H1 (cell line): ENCODE data around the gene CRTC2. TPM values are rescaled to one million over a fixed set of nuclear protein-coding genes. Genes with fewer than 3 reads are reported as not detected.

Experiments used
- CTCF ChIA-PET: fragments of 300-600 bp; sonication (Branson Sonifier 250); formaldehyde crosslinking; loops from one replicate; lab custom pipeline; 2021; ENCODE audit not compliant: partially characterized antibody; lab: Charles Lee
- POLR2A ChIA-PET: fragments of 300-600 bp; sonication (Branson Sonifier 250); formaldehyde crosslinking; loops from one replicate; lab custom pipeline; 2021; ENCODE audit warnings: inconsistent platforms; ENCODE audit not compliant: partially characterized antibody; lab: Charles Lee
- DNase-seq, 2 experiments: peaks; one replicate each; pipeline versions ENCODE4 v3.0.0 to v3.0.0-alpha.2; 2010 to 2022; ENCODE audit warnings: low spot score in 2 of 2, low read depth in 1 of 2, mixed read lengths in 1 of 2
- FAIRE-seq: peaks from 2 replicates; lab custom pipeline; 2011; peaks lifted over from hg19 to GRCh38; lab: Jason Lieb, UNC
- H2AFZ ChIP-seq: 2 replicates; pipeline ENCODE4 v1.8.1; 2012; ENCODE audit warnings: low read length, inconsistent platforms
- H2AK5ac ChIP-seq: 2 replicates; pipeline ENCODE4 v1.6.1; 2013; ENCODE audit warnings: low read depth, low read length
- H2BK120ac ChIP-seq: replicated peaks from 2 replicates; pipeline ENCODE3; 2013; ENCODE audit warnings: low read depth, low read length, inconsistent platforms
- H2BK12ac ChIP-seq: 2 replicates; pipeline ENCODE4 v1.6.1; 2013; ENCODE audit warnings: low read depth, low read length
- H2BK15ac ChIP-seq: 2 replicates; pipeline ENCODE4 v1.6.1; 2013; ENCODE audit warnings: low read length
- H2BK20ac ChIP-seq: 2 replicates; pipeline ENCODE4 v1.6.1; 2013; ENCODE audit warnings: low read length
- H2BK5ac ChIP-seq: 2 replicates; pipeline ENCODE4 v1.6.1; 2013; ENCODE audit warnings: low read depth, low read length
- H3K14ac ChIP-seq: 2 replicates; pipeline ENCODE4 v1.6.1; 2013; ENCODE audit warnings: inconsistent platforms; ENCODE audit not compliant: insufficient read length
- H3K18ac ChIP-seq: 2 replicates; pipeline ENCODE4 v1.6.1; 2013; ENCODE audit warnings: low read length; ENCODE audit errors: extremely low read depth
- H3K23ac ChIP-seq: 2 replicates; pipeline ENCODE4 v1.6.1; 2013; ENCODE audit warnings: inconsistent platforms; ENCODE audit not compliant: insufficient read length
- H3K23me2 ChIP-seq: 2 replicates; pipeline ENCODE4 v1.6.1; 2013; ENCODE audit warnings: low read depth, low read length
- H3K27ac ChIP-seq: 2 replicates; pipeline ENCODE4 v1.6.1; 2011; ENCODE audit warnings: low read depth, low read length, inconsistent platforms
- H3K27me3 ChIP-seq, 4 experiments: replicated peaks in 1 of 4; 1 replicate in 1 of 4; 2 replicates in 3 of 4; pipeline versions ENCODE4 v1.6.1 to v1.8.1; 2011 to 2013; ENCODE audit warnings: low read length in 3 of 4, mild to moderate bottlenecking in 3 of 4, inconsistent platforms in 2 of 4, mixed read lengths in 2 of 4, moderate library complexity in 1 of 4; ENCODE audit not compliant: control insufficient read depth in 3 of 4, insufficient read depth in 3 of 4; ENCODE audit errors: extremely low read depth in 1 of 4
- H3K36me3 ChIP-seq, 4 experiments: 2 replicates each; pipeline versions ENCODE4 v1.6.1 to v1.8.1; 2011 to 2013; ENCODE audit warnings: mild to moderate bottlenecking in 4 of 4, low read length in 3 of 4, moderate library complexity in 2 of 4, control low read depth in 1 of 4, inconsistent platforms in 1 of 4; ENCODE audit not compliant: insufficient read depth in 4 of 4, control insufficient read depth in 2 of 4
- H3K4ac ChIP-seq: replicated peaks from 2 replicates; pipeline ENCODE3; 2013; ENCODE audit warnings: low read length, low read depth, mixed read lengths, inconsistent platforms; ENCODE audit not compliant: insufficient read length
- H3K4me1 ChIP-seq, 4 experiments: replicated peaks in 1 of 4; 1 replicate in 1 of 4; 2 replicates in 3 of 4; pipeline versions ENCODE4 v1.6.1 to v1.8.1; 2011 to 2013; ENCODE audit warnings: low read length in 3 of 4, inconsistent platforms in 2 of 4, mixed read lengths in 1 of 4; ENCODE audit not compliant: insufficient read depth in 4 of 4, control insufficient read depth in 3 of 4
- H3K4me2 ChIP-seq, 2 experiments: 2 replicates each; pipeline versions ENCODE4 v1.6.1 to v1.8.1; 2011 to 2013; ENCODE audit warnings: low read depth in 2 of 2, low read length in 2 of 2, control low read depth in 1 of 2, inconsistent platforms in 1 of 2, mild to moderate bottlenecking in 1 of 2; ENCODE audit not compliant: insufficient read depth in 1 of 2
- H3K4me3 ChIP-seq, 4 experiments: fragments of 200-600, 300-600 bp in 1 of 4; sonication (generic), shearing (Covaris generic), sonication (Bioruptor Twin) in 1 of 4; 2 replicates each; pipeline versions ENCODE4 v1.5.1 to v1.8.1; 2011 to 2016; ENCODE audit warnings: low read length in 4 of 4, low read depth in 3 of 4, control low read depth in 2 of 4, inconsistent platforms in 2 of 4, mild to moderate bottlenecking in 2 of 4, mixed read lengths in 1 of 4, moderate library complexity in 1 of 4; ENCODE audit not compliant: insufficient read depth in 2 of 4; ENCODE audit errors: extremely low read depth in 1 of 4
- H3K56ac ChIP-seq: replicated peaks from 2 replicates; pipeline ENCODE3; 2013; ENCODE audit warnings: low read depth, mild to moderate bottlenecking, mixed read lengths, low read length, inconsistent platforms; ENCODE audit not compliant: insufficient read length
- H3K79me1 ChIP-seq: 2 replicates; pipeline ENCODE4 v1.6.1; 2013; ENCODE audit warnings: low read depth, low read length, control low read depth
- H3K79me2 ChIP-seq, 2 experiments: 2 replicates each; pipeline versions ENCODE4 v1.6.1 to v1.8.1; 2012 to 2013; ENCODE audit warnings: low read length in 2 of 2, mild to moderate bottlenecking in 2 of 2, inconsistent platforms in 1 of 2; ENCODE audit not compliant: insufficient read depth in 2 of 2, control insufficient read depth in 1 of 2
- H3K9ac ChIP-seq, 4 experiments: replicated peaks in 1 of 4; 1 replicate in 1 of 4; 2 replicates in 3 of 4; pipeline versions ENCODE4 v1.6.1 to v1.8.1; 2011 to 2013; ENCODE audit warnings: low read depth in 3 of 4, low read length in 3 of 4, control low read depth in 2 of 4, mild to moderate bottlenecking in 2 of 4, moderate library complexity in 2 of 4, inconsistent platforms in 1 of 4; ENCODE audit errors: extremely low read depth in 1 of 4
- H3K9me3 ChIP-seq, 2 experiments: 2 replicates each; pipeline versions ENCODE4 v1.6.1 to v1.8.1; 2012 to 2013; ENCODE audit warnings: mild to moderate bottlenecking in 2 of 2, moderate library complexity in 2 of 2, control low read depth in 1 of 2, inconsistent platforms in 1 of 2, low read depth in 1 of 2, low read length in 1 of 2, mixed read lengths in 1 of 2; ENCODE audit not compliant: insufficient read depth in 2 of 2
- H4K20me1 ChIP-seq, 2 experiments: replicated peaks in 1 of 2; 2 replicates each; pipeline versions ENCODE3 to v1.8.1; 2011 to 2013; ENCODE audit warnings: inconsistent platforms in 2 of 2, low read length in 2 of 2, mild to moderate bottlenecking in 1 of 2; ENCODE audit not compliant: insufficient read depth in 2 of 2, control insufficient read depth in 1 of 2
- H4K5ac ChIP-seq: 2 replicates; pipeline ENCODE4 v1.6.1; 2013; ENCODE audit warnings: low read length, low read depth, mixed read lengths, inconsistent platforms; ENCODE audit not compliant: insufficient read length
- H4K8ac ChIP-seq: 2 replicates; pipeline ENCODE4 v1.8.0; 2013; ENCODE audit warnings: mild to moderate bottlenecking, moderate library complexity, low read length, inconsistent platforms; ENCODE audit not compliant: insufficient read depth; ENCODE audit errors: extremely low read depth
- H4K91ac ChIP-seq: replicated peaks from 2 replicates; pipeline ENCODE3; 2013; ENCODE audit warnings: low read length, mixed read lengths, inconsistent platforms; ENCODE audit not compliant: insufficient read length
- CREB1 ChIP-seq: IDR thresholded peaks from 2 replicates; pipeline ENCODE4 v1.6.1; 2012; ENCODE audit warnings: inconsistent platforms
- FOSL1 ChIP-seq: IDR thresholded peaks from 2 replicates; pipeline ENCODE4 v1.6.1; 2011; ENCODE audit warnings: mild to moderate bottlenecking, low read depth, low read length, moderate library complexity; ENCODE audit not compliant: insufficient read depth
- KDM1A ChIP-seq: fragments of 200-600, 300-600 bp; sonication (generic); IDR thresholded peaks from 2 replicates; pipeline ENCODE4 v1.7.1; 2016; ENCODE audit warnings: mild to moderate bottlenecking, low read length, borderline replicate concordance
- PHF8 ChIP-seq: fragments of 200-600 bp; sonication (generic); conservative IDR thresholded peaks from 2 replicates; pipeline ENCODE4 v1.7.1; 2012; ENCODE audit warnings: low read depth, mild to moderate bottlenecking, inconsistent platforms, low read length, moderate library complexity
- TCF12 ChIP-seq: IDR thresholded peaks from 2 replicates; pipeline ENCODE4 v1.6.1; 2011; ENCODE audit warnings: low read depth, mild to moderate bottlenecking, low read length
- WGBS, 2 experiments: shearing (Covaris generic) in 1 of 2; methylation state at CpG; one replicate each; pipeline versions ENCODE4 v1.1.6 to v1.1.7; 2013 to 2015; ENCODE audit warnings: low lambda C conversion rate in 2 of 2, mixed read lengths in 2 of 2, inconsistent platforms in 1 of 2, low coverage in 1 of 2, missing lambda C conversion rate in 1 of 2; ENCODE audit not compliant: insufficient replicate concordance in 2 of 2, insufficient coverage in 1 of 2, insufficient read length in 1 of 2; ENCODE audit errors: extremely low coverage in 1 of 2, missing lambda C conversion rate in 1 of 2; 5-methylcytosine and 5-hydroxymethylcytosine counted together
- polyA plus RNA-seq, 7 experiments: library from polyadenylated mRNA; depleted of rRNA in 3 of 7; stranded (reverse) in 5 of 7; unstranded in 2 of 7; fragments of >200 nt in 5 of 7; fragments of 200-250 nt in 2 of 7; gene quantifications; 1 replicate in 5 of 7; 2 replicates in 1 of 7; 4 replicates in 1 of 7; pipeline versions ENCODE4 v1.2.1 to v1.2.3, GENCODE V29; 2011 to 2013; ENCODE audit warnings: missing spikeins in 2 of 7, mixed read lengths in 2 of 7
- total RNA-seq: library from RNA; stranded (reverse); fragmentation: NEBNext Ultra II Directional; extraction: Animal tissue kit (Norgen Biotek cat#: 25700); gene quantifications from 2 replicates; pipeline ENCODE4 v1.2.1, GENCODE V29; 2021

Gene CRTC2
- total and polyA plus RNA-seq, 2 of the 8 experiments (the other 6 are each of a cell fraction or from before 2014, with no cell fraction given), result 28.6 to 34.3 TPM

DNA sequence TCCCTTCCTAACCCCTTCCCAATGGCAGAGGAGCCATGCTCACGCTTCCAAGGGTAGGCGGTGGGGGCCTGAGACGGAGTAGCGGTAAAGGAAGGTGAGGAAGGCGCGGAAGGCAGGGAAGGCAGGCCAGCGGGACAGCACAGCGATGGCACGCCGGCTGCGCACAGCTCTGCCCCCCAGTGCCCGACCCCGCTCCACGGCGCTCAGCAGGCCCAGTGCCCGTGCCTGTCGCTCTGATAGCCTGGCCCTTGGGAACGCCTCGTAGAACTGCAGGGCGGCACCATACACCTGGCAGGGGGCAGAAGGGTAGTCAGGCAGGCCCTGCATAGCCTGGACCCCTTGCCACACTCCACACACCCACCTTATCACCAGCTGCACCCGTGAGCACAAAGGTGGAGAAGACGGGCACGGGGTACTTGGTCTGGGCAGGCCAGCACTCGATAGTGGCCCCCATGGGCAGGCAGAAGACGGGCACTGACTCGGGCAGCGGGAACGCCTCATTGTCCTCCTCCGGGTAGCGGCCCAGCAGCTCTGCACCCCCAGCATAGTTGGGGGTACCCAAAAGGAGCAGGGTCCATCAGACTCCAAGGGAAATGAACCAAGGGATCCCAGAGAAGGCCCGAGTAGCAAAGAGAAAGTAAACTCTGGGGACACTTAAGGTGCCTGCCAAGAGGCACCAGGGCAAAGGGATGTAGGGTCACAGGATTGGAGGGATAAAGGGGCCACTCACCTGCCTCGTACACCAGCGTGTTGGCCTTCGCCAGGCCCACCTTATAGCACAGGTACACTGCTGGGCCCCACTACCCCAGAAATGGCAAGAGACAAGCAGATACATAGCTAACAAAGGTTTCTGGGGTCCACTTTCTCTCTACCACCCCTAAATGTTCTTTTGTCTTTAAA is 16.3 kb downstream of the CRTC2 start:
- no peak overlapping the region for H3K14ac ChIP-seq
- H3K36me3 ChIP-seq, result peaks cover 8 to 30% (median 23%) of the 10 kb centered on the region in 4 experiments; a peak in 7 of 8 replicates
- no peaks in the 10 kb centered on the region; the same call in 1 of the 2 replicates for H3K79me1 ChIP-seq
- H2BK5ac ChIP-seq, result no peak overlapping the region
- TF ChIP-seq PHF8 (no peak), CREB1 (no peak), KDM1A (no peak), FOSL1 (no peak), TCF12 (no peak)
- peaks cover 0 to 6% of the 10 kb centered on the region in 2 experiments for H4K20me1 ChIP-seq
- H3K23me2 ChIP-seq, result peaks cover 6% of the 10 kb centered on the region; the same call in 1 of the 2 replicates
- no peak overlapping the region for H3K27ac ChIP-seq
- no peak for FAIRE-seq
- H3K4me1 ChIP-seq, result peaks cover 0 to 5% (median 2%) of the 10 kb centered on the region in 4 experiments; a peak in 2 of 7 replicates
- H3K23ac ChIP-seq, result no peak overlapping the region
- no peak overlapping the region for H2AK5ac ChIP-seq
- H3K79me2 ChIP-seq, result peaks cover 0 to 18% of the 10 kb centered on the region in 2 experiments; a peak in 2 of 4 replicates
- ChIA-PET POLR2A (interaction anchor here (0.7 to 11.4 kb wide), 7 partner anchors 11 to 119 kb away, joined by 3 to 73 read pairs (median 19); partner anchors contain the start of genes CREB3L4, CRTC2, GATAD2B and SLC39A1), CTCF (interaction anchor here (0.7 to 2.2 kb wide), 3 partner anchors 11 to 121 kb away, joined by 3 to 10 read pairs (median 6); no protein-coding TSS in a partner anchor)
- H4K8ac ChIP-seq, result no peak overlapping the region
- H3K9ac ChIP-seq, result no peak overlapping the region
- no peak overlapping the region for H3K4me2 ChIP-seq
- 94% methylated on average over 34 of the region's 34 CpGs; no CpG with 5 or more reads in 1 of the 2 experiments for WGBS, 2 experiments
- H3K18ac ChIP-seq, result no peak overlapping the region
- no peak overlapping the region for H2BK15ac ChIP-seq
- H3K56ac ChIP-seq, result no peak overlapping the region
- no peak for DNase-seq
- H2BK20ac ChIP-seq, result no peak overlapping the region
- no peaks in the 10 kb centered on the region for H3K9me3 ChIP-seq
- H4K91ac ChIP-seq, result no peak overlapping the region
- H2BK120ac ChIP-seq, result no peak overlapping the region
- no peak overlapping the region for H2BK12ac ChIP-seq
- no peaks in the 10 kb centered on the region for H3K27me3 ChIP-seq
- no peak overlapping the region for H3K4me3 ChIP-seq
- no peak overlapping the region for H2AFZ ChIP-seq
- H4K5ac ChIP-seq, result no peak overlapping the region
- no peak overlapping the region for H3K4ac ChIP-seq
